RPMI7951 (cell line): ENCODE measurements around the gene OSBP2. TPM values are rescaled to one million over a fixed set of nuclear protein-coding genes. Genes with fewer than 3 reads are reported as not detected.

Source experiments
- DNase-seq: peaks from one replicate; pipeline ENCODE4 v3.0.0-alpha.2; 2012; ENCODE audit warnings: low read depth
- total RNA-seq: library from RNA; depleted of rRNA; stranded (reverse); fragments of >200 nt; shearing (Covaris generic); gene quantifications from 2 replicates; pipeline ENCODE4 v1.2.3, GENCODE V29; 2014

The OSBP2 gene
- total RNA-seq, 1 experiment from 2014 or later, result 5.9 TPM

- no peak for DNase-seq
Measured at GRCh38 chr22:30868663-30869385, 174.2 kb downstream of the OSBP2 start.

- DNase-seq, result no peak
Measured at GRCh38 chr22:30869667-30870395, 175.2 kb downstream of the OSBP2 start.

- no peak for DNase-seq
Measured at GRCh38 chr22:30870451-30871345, 176.0 kb downstream of the OSBP2 start.

GRCh38 chr22:30871391-30872284 is 177.0 kb downstream of the OSBP2 start:
- DNase-seq, result no peak

GRCh38 chr22:30872285-30873041 is 177.8 kb downstream of the OSBP2 start:
- peak; percentile 14 for DNase-seq

GRCh38 chr22:30873086-30873650 is 178.5 kb downstream of the OSBP2 start:
- DNase-seq, result no peak

- DNase-seq, result no peak
Measured at GRCh38 chr22:30873661-30874060, 179.0 kb downstream of the OSBP2 start.

- DNase-seq, result no peak
Measured at GRCh38 chr22:30874431-30875370, 180.0 kb downstream of the OSBP2 start.

- DNase-seq, result no peak
Measured at GRCh38 chr22:30875481-30876215, 181.0 kb downstream of the OSBP2 start.

GRCh38 chr22:30876221-30876751 is 181.6 kb downstream of the OSBP2 start:
- no peak for DNase-seq

- no peak for DNase-seq
Measured at GRCh38 chr22:30876915-30877553, 182.4 kb downstream of the OSBP2 start.

- DNase-seq, result peak; percentile 9
Measured at GRCh38 chr22:30877662-30878515, 183.2 kb downstream of the OSBP2 start.

GRCh38 chr22:30878516-30879414 is 184.1 kb downstream of the OSBP2 start:
- DNase-seq, result peak; percentile 73

- DNase-seq, result no peak
Measured at GRCh38 chr22:30879415-30879797, 184.7 kb downstream of the OSBP2 start.

- DNase-seq, result no peak
Measured at GRCh38 chr22:30880181-30880601, 185.5 kb downstream of the OSBP2 start.
